HG03064 (cell line): ENCODE measurements around the gene WWOX.

Source experiments
- ATAC-seq: cut with Tn5 transposase; IDR thresholded peaks from one replicate; pipeline ENCODE4 v1.9.1; 2021; ENCODE audit warnings: low read depth; ENCODE audit not compliant: unreplicated experiment

The WWOX gene

GRCh38 chr16:78218856-78219651, 119.6 kb downstream of the WWOX start:
- no peak for ATAC-seq

GRCh38 chr16:78220571-78220970, 121.1 kb downstream of the WWOX start:
- no peak for ATAC-seq

- no peak for ATAC-seq
Observed at GRCh38 chr16:78221892-78222291, 122.4 kb downstream of the WWOX start.

GRCh38 chr16:78224342-78224741, 124.9 kb downstream of the WWOX start:
- no peak for ATAC-seq

- no peak for ATAC-seq
Observed at GRCh38 chr16:78225919-78226318, 126.5 kb downstream of the WWOX start.

GRCh38 chr16:78227855-78228254, 128.4 kb downstream of the WWOX start:
- no peak for ATAC-seq

- no peak for ATAC-seq
Observed at GRCh38 chr16:78228704-78229103, 129.2 kb downstream of the WWOX start.

GRCh38 chr16:78230832-78231231, 131.4 kb downstream of the WWOX start:
- ATAC-seq: no peak

GRCh38 chr16:78235168-78235800, 135.8 kb downstream of the WWOX start:
- no peak for ATAC-seq

GRCh38 chr16:78235876-78236275, 136.4 kb downstream of the WWOX start:
- no peak for ATAC-seq

GRCh38 chr16:78237841-78238240, 138.4 kb downstream of the WWOX start:
- no peak for ATAC-seq

- no peak for ATAC-seq
Observed at GRCh38 chr16:78240459-78241222, 141.2 kb downstream of the WWOX start.

GRCh38 chr16:78242239-78242630, 142.8 kb downstream of the WWOX start:
- ATAC-seq: no peak

GRCh38 chr16:78244131-78244895, 144.9 kb downstream of the WWOX start:
- ATAC-seq: no peak

GRCh38 chr16:78246559-78246958, 147.1 kb downstream of the WWOX start:
- no peak for ATAC-seq

- ATAC-seq: no peak
Observed at GRCh38 chr16:78249056-78249455, 149.6 kb downstream of the WWOX start.

- ATAC-seq: no peak
Observed at GRCh38 chr16:78249832-78250231, 150.4 kb downstream of the WWOX start.

- no peak for ATAC-seq
Observed at GRCh38 chr16:78251115-78251514, 151.7 kb downstream of the WWOX start.

- ATAC-seq: no peak
Observed at GRCh38 chr16:78252757-78253156, 153.3 kb downstream of the WWOX start.

- ATAC-seq: no peak
Observed at GRCh38 chr16:78254841-78255240, 155.4 kb downstream of the WWOX start.
